NB4 (cell line): ENCODE results near the gene CLCNKB.
A peak's percentile ranks its signal among the peaks of the same experiment; 100 is the strongest.
"Not testable (repeated sequence)": the region's sequence is repeated elsewhere in the genome, so short reads cannot be mapped to it uniquely, and the experiment has no call there.

Experiments used
- DNase-seq: peaks from one replicate; pipeline ENCODE4 v3.0.0; 2010; ENCODE audit warnings: low read depth
- H3K4me3 ChIP-seq: one replicate; pipeline ENCODE4 v1.5.1; 2011; ENCODE audit warnings: mild to moderate bottlenecking, low read depth, low read length, moderate library complexity
- MYC ChIP-seq: IDR thresholded peaks from 2 replicates; pipeline ENCODE4 v1.6.1; 2011; ENCODE audit warnings: low read depth, low read length
- POLR2A ChIP-seq: IDR thresholded peaks from 2 replicates; pipeline ENCODE4 v1.6.1; 2011; ENCODE audit warnings: mild to moderate bottlenecking; ENCODE audit not compliant: insufficient read length; ENCODE audit errors: extremely low read depth
- TF ChIP-seq, protein P1 (sequence below): IDR thresholded peaks from one replicate; pipeline ENCODE4 v1.5.1; 2012; ENCODE audit warnings: low read depth, low read length
- TF ChIP-seq, protein P2 (sequence below): IDR thresholded peaks from 2 replicates; pipeline ENCODE4 v1.6.1; 2011; ENCODE audit warnings: low read depth, low read length

CLCNKB gene

DNA sequence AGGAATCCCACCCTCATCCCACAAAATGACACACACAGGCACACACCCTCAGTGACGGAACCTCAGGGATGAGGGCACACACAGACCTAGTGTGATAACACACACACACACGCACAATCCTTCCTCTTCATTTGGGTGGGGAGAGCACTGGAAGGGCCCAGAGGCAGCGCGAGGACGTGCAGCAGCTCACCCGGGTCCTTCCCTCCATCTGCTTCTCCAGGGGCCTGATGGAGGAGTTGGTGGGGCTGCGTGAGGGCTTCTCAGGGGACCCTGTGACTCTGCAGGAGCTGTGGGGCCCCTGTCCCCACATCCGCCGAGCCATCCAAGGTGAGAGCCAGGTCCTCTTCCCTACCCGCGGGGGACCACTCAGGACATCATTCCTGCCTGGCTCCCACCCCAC, 21.2 kb upstream of the CLCNKB start:
- no peak for DNase-seq
- TF ChIP-seq, protein P1, sequence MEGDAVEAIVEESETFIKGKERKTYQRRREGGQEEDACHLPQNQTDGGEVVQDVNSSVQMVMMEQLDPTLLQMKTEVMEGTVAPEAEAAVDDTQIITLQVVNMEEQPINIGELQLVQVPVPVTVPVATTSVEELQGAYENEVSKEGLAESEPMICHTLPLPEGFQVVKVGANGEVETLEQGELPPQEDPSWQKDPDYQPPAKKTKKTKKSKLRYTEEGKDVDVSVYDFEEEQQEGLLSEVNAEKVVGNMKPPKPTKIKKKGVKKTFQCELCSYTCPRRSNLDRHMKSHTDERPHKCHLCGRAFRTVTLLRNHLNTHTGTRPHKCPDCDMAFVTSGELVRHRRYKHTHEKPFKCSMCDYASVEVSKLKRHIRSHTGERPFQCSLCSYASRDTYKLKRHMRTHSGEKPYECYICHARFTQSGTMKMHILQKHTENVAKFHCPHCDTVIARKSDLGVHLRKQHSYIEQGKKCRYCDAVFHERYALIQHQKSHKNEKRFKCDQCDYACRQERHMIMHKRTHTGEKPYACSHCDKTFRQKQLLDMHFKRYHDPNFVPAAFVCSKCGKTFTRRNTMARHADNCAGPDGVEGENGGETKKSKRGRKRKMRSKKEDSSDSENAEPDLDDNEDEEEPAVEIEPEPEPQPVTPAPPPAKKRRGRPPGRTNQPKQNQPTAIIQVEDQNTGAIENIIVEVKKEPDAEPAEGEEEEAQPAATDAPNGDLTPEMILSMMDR = no peak
- TF ChIP-seq POLR2A = no peak
- no peak for TF ChIP-seq MYC
- TF ChIP-seq, protein P2, sequence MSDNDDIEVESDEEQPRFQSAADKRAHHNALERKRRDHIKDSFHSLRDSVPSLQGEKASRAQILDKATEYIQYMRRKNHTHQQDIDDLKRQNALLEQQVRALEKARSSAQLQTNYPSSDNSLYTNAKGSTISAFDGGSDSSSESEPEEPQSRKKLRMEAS = no peak

DNA sequence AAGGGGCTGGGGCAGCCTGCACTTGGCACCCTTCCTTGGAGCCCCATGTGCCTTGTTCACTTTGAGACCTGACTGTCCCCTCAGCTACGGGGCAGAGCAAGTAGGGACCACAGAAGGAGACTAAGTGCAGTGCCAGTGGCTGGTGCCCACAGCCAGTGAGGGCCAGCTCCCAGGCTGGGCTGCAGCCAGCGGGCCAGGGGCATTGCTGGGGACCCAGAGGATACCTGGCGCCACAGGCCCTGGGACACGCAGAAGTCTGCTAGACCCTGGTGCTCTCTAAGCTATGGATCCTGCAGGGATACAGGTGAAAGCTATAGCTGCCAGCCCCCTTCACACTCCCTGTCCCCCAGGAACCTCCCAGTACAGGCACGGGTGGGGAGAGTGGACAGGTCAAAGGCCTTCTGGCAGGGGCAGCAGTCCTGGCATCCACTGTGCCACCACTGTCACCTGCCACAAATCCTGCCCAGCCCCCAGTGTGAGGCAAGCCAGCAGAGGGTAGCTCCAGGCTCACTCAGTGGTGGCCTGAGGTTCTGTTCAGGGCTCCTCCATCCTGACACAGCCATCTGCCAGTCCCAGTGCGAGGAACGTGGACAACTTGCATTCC, 20.4 kb upstream of the CLCNKB start:
- DNase-seq = no peak
- TF ChIP-seq POLR2A (no peak), MYC (no peak)
- TF ChIP-seq, protein P2 = no peak
- TF ChIP-seq, protein P1 = no peak
- H3K4me3 ChIP-seq = no peak overlapping the region

More for the DNA sequence above, 21.2 kb upstream of the CLCNKB start:
- no peak overlapping the region for H3K4me3 ChIP-seq

DNA sequence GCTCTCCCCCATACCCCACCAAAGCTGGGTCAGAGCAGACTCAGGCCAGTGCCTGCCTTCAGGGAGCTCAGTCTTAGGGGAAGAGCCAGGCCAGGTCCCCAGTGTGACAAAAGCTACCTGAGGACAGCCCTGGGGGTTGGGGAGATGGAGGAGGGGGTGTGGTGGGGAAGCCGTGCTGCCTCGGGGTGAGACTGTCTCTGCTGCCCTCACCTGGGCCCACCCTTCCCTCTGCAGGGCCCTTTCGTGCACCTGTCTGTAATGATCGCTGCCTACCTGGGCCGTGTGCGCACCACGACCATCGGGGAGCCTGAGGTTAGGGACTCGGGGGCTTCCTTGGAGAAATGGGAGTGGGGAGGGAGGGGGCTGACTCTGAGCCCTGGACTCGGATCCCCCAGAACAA, 17.3 kb upstream of the CLCNKB start:
- not testable (repeated sequence) for DNase-seq, H3K4me3 ChIP-seq

DNA sequence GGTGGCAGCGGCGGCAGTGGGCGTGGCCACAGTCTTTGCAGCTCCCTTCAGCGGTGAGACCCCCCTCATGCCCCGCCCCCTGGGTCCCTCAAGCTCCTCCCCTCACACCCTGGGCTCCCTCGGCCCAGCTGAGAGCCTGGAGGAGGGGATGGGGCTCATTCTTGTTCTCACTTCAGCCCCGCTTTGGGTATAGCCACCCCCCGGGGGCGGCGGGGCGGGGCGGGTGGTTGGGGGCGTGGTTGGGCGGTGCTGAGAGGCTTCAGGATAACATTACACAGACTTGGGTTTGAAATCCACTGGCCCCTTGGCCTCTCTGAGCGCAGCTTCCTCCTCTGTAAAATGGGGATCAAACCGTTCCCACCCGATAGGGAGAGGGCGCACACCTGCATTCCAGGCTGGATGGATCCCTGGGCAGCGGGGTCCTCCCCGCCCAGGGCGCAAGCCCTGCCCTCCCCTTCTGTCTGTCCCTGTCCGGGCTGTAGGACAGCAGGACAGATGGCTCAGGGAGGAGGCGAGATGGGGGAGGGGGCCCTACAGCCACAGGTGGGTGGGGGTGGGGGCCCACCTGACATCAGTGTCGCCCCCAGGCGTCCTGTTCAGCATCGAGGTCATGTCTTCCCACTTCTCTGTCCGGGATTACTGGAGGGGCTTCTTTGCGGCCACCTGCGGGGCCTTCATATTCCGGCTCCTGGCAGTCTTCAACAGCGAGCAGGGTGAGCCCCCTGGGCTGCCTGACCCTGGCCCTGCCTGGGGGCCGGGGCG, 16.7 kb upstream of the CLCNKB start:
- TF ChIP-seq, protein P1 = no peak
- H3K4me3 ChIP-seq = no peak overlapping the region
- peak; percentile 38 for DNase-seq

DNA sequence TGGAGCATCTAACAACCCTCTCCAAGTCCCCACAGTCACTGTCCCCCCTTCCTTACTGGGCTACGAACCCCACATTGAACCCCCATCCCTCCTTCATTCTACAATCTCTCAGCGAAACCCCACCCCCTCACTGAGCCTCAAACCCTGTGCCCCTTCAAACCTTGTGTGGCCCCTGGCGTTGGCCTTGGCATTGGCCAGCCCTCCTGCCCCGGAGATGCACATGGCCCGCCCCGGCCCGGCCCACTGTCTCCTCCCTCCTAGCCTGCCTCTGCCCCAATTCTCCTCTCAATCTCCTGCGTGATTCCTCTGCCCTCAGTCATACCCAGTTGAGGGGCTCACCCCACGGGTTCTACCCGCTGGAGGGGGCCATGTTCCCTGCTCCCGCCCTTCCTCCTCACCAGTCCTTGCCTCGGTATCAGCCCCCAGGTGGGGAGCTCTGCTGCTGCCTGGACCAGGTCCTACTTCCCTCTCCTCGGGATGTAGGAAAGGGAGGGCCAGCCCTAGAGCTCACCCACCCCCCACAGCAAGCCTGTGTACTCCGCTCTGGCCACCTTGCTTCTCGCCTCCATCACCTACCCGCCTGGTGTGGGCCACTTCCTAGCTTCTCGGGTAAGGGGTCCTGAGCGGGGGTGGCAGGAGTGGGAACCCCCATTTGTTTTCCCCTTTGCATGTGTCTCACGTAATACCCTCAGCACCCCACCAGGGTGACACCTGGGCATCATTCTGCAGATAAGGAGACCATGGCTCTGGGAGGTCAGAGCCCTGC, 15.2 kb upstream of the CLCNKB start:
- TF ChIP-seq, protein P2 = no peak
- TF ChIP-seq, protein P1 = no peak
- TF ChIP-seq POLR2A (no peak), MYC (no peak)
- DNase-seq = no peak
- no peak overlapping the region for H3K4me3 ChIP-seq

DNA sequence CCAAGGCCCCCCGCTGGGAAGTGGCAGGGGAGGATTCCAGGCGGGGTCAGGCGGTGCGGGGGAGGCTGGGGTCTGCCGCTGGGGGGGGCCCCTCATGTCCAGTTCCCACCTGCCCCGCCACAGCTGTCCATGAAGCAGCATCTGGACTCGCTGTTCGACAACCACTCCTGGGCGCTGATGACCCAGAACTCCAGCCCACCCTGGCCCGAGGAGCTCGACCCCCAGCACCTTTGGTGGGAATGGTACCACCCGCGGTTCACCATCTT, 14.6 kb upstream of the CLCNKB start:
- not testable (repeated sequence) for H3K4me3 ChIP-seq, DNase-seq

DNA sequence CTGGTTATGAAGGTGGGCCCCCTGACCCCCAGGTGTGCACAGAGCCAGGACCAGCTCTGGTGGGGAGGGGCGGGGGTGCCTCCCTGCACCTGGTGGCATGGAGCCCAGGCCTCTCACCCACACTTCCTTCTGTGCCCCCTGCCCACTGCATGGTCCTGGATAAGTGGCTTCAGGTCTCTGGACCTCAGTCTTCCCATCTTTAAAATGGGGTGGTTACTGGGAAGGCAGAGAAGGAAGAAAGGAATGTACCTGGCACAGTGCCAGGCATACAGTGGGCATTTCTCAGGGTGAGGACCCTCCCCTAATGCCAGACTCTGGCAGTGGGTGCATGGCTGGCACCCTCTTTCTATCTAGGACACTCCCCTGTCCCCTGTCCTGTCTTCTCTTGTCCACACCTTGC, 14.3 kb upstream of the CLCNKB start:
- no peak overlapping the region for H3K4me3 ChIP-seq
- DNase-seq = no peak
- TF ChIP-seq, protein P1 = no peak
- TF ChIP-seq MYC (no peak), POLR2A (no peak)
- TF ChIP-seq, protein P2 = no peak
